HG03135 (cell line): ENCODE data around the gene ZNF488.
"Not testable (repeated sequence)": the region's sequence is repeated elsewhere in the genome, so short reads cannot be mapped to it uniquely, and the experiment has no call there.

Experiments
- ATAC-seq: cut with Tn5 transposase; IDR thresholded peaks from one replicate; pipeline ENCODE4 v1.9.1; 2021; ENCODE audit warnings: mild to moderate bottlenecking, moderate library complexity; ENCODE audit not compliant: unreplicated experiment

Gene ZNF488, protein sequence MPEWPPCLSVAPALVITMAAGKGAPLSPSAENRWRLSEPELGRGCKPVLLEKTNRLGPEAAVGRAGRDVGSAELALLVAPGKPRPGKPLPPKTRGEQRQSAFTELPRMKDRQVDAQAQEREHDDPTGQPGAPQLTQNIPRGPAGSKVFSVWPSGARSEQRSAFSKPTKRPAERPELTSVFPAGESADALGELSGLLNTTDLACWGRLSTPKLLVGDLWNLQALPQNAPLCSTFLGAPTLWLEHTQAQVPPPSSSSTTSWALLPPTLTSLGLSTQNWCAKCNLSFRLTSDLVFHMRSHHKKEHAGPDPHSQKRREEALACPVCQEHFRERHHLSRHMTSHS

DNA sequence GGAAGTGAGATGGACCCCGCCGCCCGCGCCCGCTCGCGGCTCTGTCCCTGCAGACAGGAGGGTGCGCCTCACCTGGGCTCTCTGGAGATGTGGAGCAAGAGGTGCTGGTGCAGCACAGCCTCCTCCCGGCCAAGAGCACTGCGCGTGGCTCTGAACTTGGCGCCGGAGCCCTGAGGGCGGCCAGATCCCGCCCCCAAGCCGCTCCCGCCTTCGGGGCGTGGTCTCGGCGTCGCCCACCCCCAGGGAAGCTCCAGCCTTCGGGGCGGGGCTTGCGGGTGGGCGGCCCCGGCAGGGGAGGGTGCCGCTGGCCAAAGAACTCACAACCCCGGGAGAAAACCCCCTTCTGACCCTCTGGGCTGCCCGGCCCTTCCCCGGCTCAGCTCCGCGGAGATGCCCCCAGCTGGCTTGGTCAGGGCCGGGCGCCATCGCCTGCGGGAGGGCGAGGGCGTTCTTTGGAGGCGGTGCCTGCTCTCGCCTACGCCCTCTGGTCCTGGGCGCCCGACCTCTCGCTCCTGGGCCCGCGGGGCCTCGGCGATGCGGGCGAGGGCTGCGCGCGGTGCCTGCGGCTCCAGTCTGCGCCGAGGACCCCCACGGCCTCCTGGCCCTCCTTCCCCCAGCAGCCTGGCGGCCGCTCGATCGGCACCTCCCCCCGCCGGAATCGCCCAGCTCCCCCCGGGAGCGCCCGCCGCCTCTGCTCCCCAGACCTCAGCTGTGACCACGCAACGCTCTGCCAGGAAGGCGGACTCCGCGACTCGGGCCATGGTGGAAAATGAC is at the start of gene ZNF488:
Gene ZNF488, minus strand, starts transcription at position 146 of the 774 bp plus-strand sequence. CDS start 15,464 bp downstream, outside the sequence.
- peak; percentile 83 for ATAC-seq

- no peak for ATAC-seq
These were observed 41.8 kb upstream of the ZNF488 start for GRCh38 chr10:47425813-47426419.

GRCh38 chr10:47424231-47424630 is 40.1 kb upstream of the ZNF488 start:
- ATAC-seq: no peak

DNA sequence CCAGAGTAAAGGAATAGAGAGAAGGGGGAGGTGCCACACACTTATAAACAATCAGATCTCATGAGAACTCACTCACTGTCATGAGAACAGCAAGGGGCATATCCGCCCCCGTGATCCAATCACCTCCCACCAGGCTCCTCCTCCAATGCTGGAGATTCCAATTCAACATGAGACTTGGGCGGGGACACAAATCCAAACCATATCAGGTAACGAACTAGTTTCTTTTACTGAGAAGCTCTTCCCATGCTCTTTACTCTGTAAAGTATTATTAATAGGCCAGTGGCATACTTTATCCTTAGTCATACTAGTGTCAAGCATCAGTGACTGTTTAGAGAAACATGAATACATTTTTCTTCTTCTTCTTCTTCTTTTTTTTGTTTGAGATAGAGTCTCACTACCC is 39.4 kb upstream of the ZNF488 start:
- ATAC-seq: no peak

- no peak for ATAC-seq
These were observed 37.2 kb upstream of the ZNF488 start for GRCh38 chr10:47421057-47421952.

- ATAC-seq: no peak
These were observed 36.4 kb upstream of the ZNF488 start for GRCh38 chr10:47420305-47421056.

DNA sequence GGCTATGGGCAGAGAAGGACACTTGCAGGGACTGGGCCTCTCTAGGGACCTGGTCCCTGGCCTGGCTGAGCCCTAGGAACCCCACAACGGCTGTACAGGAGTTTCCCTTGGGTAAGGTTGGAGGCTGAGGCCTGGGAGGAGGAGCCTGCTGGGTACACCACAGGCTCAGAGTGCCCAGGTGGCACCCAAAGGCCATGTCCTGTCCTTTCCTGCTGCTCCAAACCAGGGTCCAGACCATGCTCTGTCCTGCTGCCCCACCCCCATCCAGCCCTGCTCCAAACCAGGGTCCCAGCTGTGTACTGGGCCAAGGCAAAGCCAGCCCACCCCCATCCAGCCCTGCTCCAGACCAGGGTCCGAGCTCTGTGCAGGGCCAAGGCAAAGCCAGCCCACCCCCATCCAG is 35.3 kb upstream of the ZNF488 start:
- no peak for ATAC-seq

GRCh38 chr10:47418966-47419365 is 34.9 kb upstream of the ZNF488 start:
- ATAC-seq: no peak

GRCh38 chr10:47418321-47418720 is 34.2 kb upstream of the ZNF488 start:
- ATAC-seq: no peak

DNA sequence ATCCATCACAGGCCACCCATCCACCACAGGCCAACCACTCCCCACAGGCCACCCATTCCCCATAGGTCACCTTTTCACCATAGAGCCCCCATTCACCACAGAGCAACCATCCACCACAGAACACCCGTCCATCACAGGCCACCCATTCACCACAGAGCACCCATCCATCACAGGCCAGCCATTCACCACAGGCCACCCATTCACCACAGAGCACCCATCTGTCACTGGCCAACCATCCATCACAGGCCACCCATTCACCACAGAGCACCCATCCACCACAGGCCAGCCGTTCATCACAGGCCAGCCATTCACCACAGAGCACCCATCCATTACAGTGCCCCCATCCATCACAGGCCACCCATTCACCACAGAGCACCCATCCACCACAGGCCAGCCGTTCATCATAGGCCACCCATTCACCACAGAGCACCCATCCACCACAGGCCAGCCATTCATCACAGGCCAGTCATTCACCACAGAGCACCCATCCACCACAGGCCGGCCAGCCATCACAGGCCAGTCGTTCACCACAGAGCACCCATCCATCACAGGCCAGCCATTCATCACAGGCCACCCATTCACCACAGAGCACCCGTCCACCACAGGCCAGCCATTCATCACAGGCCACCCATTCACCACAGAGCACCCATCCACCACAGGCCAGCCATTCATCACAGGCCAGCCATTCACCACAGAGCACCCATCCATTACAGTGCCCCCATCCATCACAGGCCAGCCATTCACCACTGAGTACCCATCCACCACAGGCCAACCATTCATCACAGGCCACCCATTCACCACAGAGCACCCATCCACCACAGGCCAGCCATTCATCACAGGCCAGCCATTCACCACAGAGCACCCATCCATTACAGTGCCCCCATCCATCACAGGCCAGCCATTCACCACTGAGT is 32.5 kb upstream of the ZNF488 start:
- not testable (repeated sequence) for ATAC-seq

GRCh38 chr10:47415520-47416304 is 31.6 kb upstream of the ZNF488 start:
- ATAC-seq: no peak

DNA sequence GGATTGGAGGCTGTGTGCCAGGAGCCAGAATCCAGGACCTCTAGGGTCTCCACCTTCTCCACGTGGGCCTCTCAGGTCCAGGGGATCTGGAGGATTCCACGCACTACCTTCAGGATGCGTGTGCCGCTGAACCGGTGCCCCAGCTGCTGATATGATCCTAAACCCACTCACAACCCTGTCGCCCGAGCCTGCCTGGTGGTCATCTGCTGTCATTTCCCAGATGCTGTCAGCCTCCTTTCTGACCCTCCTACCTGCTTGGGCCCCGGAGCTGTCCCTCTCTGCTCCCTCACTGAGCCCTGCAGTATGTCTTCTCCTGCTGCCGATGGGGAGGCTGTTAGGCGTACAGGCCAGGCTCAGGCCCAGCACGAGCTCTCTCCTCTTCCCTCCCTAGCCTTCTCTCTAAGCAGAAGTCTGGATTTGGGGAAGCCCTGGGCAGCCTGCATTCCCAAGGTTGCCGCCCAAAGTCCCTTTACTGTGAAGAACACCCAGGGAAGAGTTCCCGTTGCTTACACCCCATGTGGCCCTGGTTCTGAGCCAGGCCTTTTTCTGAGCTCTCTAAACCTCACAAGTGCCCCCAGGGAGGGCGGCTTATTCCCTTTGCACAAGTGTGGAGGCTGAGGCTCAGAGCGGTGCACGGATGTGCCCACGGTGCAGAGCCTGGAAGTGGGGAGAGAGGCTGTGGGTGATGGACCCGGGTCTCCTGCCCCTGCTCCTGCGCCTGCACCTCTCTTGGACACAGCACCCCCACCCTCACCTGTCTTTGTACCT is 30.8 kb upstream of the ZNF488 start:
- no peak for ATAC-seq

DNA sequence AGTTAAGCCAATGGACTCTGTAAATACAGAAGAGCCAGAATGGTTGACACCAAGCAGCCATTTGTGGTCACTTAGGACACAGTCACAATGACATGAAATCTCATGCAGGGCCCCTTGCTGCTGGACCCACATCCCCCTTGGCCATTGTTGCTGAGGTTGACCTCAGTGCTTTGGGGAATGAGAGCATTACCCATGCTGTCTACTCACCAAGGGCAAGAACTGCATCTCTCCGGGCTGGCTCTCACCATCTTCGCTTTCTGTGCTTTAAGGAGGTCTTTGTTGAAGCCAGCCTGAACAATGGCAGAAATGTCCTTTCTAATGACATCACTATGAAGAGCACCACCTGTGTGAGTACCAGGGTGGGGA is 30.1 kb upstream of the ZNF488 start:
- no peak for ATAC-seq

DNA sequence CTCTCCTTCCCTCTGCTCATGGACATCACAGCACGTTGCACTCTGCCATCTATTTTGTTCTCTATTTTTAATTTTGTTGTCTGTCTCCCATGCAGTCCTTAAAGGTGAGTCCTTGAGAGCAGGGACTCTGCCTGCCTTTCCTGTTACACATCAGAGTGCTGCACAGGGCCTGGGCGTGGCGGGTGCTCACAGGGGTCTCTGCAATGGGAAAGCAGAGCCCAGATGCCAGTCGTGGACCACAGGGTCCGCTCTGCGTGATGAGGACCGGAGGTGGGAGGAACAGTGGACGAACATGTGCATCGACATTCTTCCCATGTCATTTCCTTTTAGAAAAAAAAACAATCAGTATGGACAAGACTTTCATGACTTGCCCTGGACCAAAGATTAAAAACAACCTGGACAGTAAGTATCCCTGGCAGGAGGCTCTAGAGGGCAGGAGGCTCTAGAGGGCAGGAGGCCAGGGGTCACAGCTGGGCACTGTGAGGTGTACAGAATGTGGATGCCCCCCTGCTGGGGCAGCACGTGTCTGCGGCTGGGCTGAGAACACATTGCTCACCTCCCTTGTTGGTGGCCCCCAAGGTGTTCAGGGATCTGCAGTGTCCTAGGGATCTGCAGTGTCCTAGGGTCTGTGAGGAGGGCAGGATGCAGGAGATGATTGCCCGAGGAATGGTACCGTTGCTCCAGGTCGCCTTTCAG is 29.6 kb upstream of the ZNF488 start:
- no peak for ATAC-seq

DNA sequence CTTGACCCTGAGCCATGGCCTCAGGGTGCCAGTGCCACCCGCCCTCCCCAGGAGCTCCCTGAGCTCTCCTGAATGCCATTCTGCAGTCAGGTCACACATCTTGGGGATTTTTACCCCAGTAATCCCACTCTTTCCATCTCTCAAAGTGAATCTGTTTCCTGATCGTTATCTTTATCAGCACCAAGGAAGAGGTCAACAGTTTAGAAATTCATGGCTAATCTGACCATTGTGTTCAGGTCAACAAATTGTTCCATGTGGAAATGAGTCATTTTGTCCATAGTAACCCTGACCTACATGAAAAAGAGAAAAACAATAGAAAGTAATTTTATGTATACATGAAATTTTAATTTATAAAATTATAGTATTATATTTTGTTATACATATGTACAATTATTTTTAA is 28.8 kb upstream of the ZNF488 start:
- ATAC-seq: no peak

GRCh38 chr10:47412177-47412730 is 28.2 kb upstream of the ZNF488 start:
- ATAC-seq: no peak

DNA sequence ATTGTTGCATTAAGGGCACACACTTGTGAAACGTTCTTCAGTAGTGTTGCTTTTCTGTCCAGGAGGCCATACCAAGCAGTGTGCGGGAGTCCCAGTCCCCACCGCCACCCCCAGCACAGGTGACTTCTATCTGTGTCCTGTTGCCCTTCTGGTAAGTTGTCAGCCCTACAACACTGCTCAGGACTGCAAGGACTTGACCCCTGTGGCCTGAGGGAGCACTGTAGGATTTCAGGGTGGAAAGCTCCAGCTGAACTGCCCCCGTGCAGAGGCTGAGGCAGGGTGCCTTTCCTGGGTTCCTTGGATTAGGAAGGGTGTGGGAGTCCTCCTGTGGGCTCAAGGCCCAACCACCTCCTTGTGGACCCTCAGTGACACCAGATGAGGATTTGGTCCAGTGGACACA is 26.8 kb upstream of the ZNF488 start:
- ATAC-seq: no peak
